Kidney (tissue), 14 donors: ENCODE data around the gene TADA2A. TPM values are rescaled to one million over a fixed set of nuclear protein-coding genes. Genes with fewer than 3 reads are reported as not detected.

Source experiments
- DNase-seq, 5 donors: peaks; one replicate each; pipeline ENCODE4 v3.0.0-alpha.2; 2013 to 2020
- FAIRE-seq: peaks from 2 replicates; lab custom pipeline; 2012; peaks lifted over from hg19 to GRCh38; lab: Jason Lieb, UNC
- H3K27ac ChIP-seq, 2 donors: one replicate each; pipeline ENCODE4 v1.7.0; 2013; ENCODE audit warnings: low read depth in 2 of 2, low read length in 2 of 2, inconsistent platforms in 1 of 2
- H3K27me3 ChIP-seq: one replicate; pipeline ENCODE4 v1.7.1; 2013; ENCODE audit warnings: low read length, inconsistent platforms; ENCODE audit not compliant: control insufficient read depth, insufficient read depth
- H3K36me3 ChIP-seq, 3 donors: one replicate each; pipeline versions ENCODE4 v1.7.0 to v1.7.1; 2013; ENCODE audit warnings: low read length in 3 of 3, control low read depth in 1 of 3, inconsistent platforms in 1 of 3; ENCODE audit not compliant: insufficient read depth in 3 of 3, control insufficient read depth in 2 of 3
- H3K4me1 ChIP-seq, 3 donors: one replicate each; pipeline versions ENCODE4 v1.7.0 to v1.7.1; 2013; ENCODE audit warnings: low read length in 3 of 3, inconsistent platforms in 1 of 3, low read depth in 1 of 3; ENCODE audit not compliant: control insufficient read depth in 2 of 3, insufficient read depth in 2 of 3
- H3K4me3 ChIP-seq, 3 donors: one replicate each; pipeline versions ENCODE4 v1.7.0 to v1.8.1; 2013; ENCODE audit warnings: low read length in 3 of 3, control low read depth in 1 of 3, inconsistent platforms in 1 of 3
- H3K9ac ChIP-seq, 3 donors: one replicate each; pipeline versions ENCODE4 v1.7.0 to v1.7.1; 2013; ENCODE audit warnings: low read length in 3 of 3, control low read depth in 1 of 3, inconsistent platforms in 1 of 3
- H3K9me3 ChIP-seq, 3 donors: one replicate each; pipeline versions ENCODE4 v1.7.0 to v1.7.1; 2013; ENCODE audit warnings: low read length in 3 of 3, control low read depth in 1 of 3, inconsistent platforms in 1 of 3; ENCODE audit not compliant: control insufficient read depth in 2 of 3, insufficient read depth in 1 of 3
- CTCF ChIP-seq: IDR thresholded peaks from 3 replicates; pipeline ENCODE4 v1.5.1; 2012; ENCODE audit warnings: mild to moderate bottlenecking, moderate library complexity, borderline replicate concordance; ENCODE audit not compliant: insufficient read depth; ENCODE audit errors: extremely low read depth
- intact Hi-C: fragments of 100-400 bp; cut with DNase I; formaldehyde crosslinking; loops from one replicate; pipeline ENCODE4 v1.11.1; 2022
- polyA plus RNA-seq: library from polyadenylated mRNA; stranded (reverse); fragments of 350-450 nt; fragmentation: Illumina TruSeq; extraction: RNeasy Lipid Tissue Mini Kit (QIAGEN cat#74804); gene quantifications from one replicate; pipeline ENCODE4 v1.2.3, GENCODE V29; 2014; ENCODE audit warnings: low read depth, low replicate concordance; ENCODE audit not compliant: insufficient read depth
- total RNA-seq: library from RNA; stranded (reverse); fragmentation: NEBNext Ultra II Directional; extraction: Animal tissue kit (Norgen Biotek cat#: 25700); gene quantifications from one replicate; pipeline ENCODE4 v1.2.1, GENCODE V29; 2021
- donor health status: control.
- donor health status: control.
- donor health status: control.
- donor health status: control.
- donor health status: control.
- donor health status: DM: yes; HTN: yes; CAD: no.
- donor health status: Normal renal cell carcinoma (clear cell type).

The TADA2A gene
- total and polyA plus RNA-seq, 2 donors from 2014 or later = 6.6 to 26.0 TPM

DNA sequence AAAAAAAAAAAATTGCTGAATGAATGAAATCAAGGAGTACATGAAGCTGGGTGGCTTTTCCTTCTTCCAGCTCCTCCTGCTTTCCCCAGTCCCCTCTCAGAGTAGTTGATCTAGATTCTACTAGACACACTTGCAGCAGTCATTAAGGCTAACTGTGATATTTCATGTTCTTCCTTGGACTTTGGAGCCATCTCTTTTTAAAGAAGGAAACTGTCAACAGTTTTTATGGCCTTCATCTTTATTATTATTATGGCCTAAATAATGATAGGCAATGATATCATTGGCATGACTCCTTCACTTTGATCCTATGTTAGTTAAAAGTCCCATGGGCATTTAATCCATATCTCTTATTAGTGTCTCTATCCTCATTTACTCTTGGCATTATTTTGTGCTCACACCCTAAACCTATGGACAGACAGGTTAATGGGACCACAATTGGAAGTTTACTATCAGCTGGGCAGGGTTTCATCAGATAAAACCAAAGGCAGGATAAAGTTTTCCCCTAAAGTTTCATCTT lies 21.2 kb upstream of the TADA2A start:
- no peaks in the 10 kb centered on the region for H3K4me1 ChIP-seq
- DNase-seq (no peak), FAIRE-seq (no peak)
- H3K4me3 ChIP-seq = no peak overlapping the region
- H3K36me3 ChIP-seq = no peaks in the 10 kb centered on the region
- H3K27me3 ChIP-seq = no peaks in the 10 kb centered on the region
- no peaks in the 10 kb centered on the region for H3K9me3 ChIP-seq
- no peak for TF ChIP-seq CTCF
- no peak overlapping the region for H3K27ac ChIP-seq
- intact Hi-C loops = no loop called here
- no peak overlapping the region for H3K9ac ChIP-seq

- intact Hi-C loops = no loop called here
- Histone ChIP-seq H3K27ac (no peak overlapping the region), H3K27me3 (no peaks in the 10 kb centered on the region), H3K9me3 (no peaks in the 10 kb centered on the region), H3K4me1 (peaks cover 0 to under 1% (median 0%) of the 10 kb centered on the region in 3 donors), H3K36me3 (no peaks in the 10 kb centered on the region), H3K4me3 (no peak overlapping the region), H3K9ac (no peak overlapping the region)
- no peak for TF ChIP-seq CTCF
- DNase-seq = no peak
- no peak for FAIRE-seq
These were observed 20.2 kb upstream of the TADA2A start for GRCh38 chr17:37386462-37386861.

GRCh38 chr17:37388266-37388665 lies 18.4 kb upstream of the TADA2A start:
- Histone ChIP-seq H3K9ac (no peak overlapping the region), H3K9me3 (no peaks in the 10 kb centered on the region), H3K36me3 (no peaks in the 10 kb centered on the region), H3K4me1 (peaks cover 0 to 4% (median 3%) of the 10 kb centered on the region in 3 donors), H3K27me3 (no peaks in the 10 kb centered on the region), H3K27ac (no peak overlapping the region), H3K4me3 (no peak overlapping the region)
- no peak for TF ChIP-seq CTCF
- DNase-seq = no peak
- intact Hi-C loops = no loop called here
- FAIRE-seq = no peak

- Histone ChIP-seq H3K4me3 (no peak overlapping the region), H3K27me3 (no peaks in the 10 kb centered on the region), H3K4me1 (peaks cover 0 to 4% (median 3%) of the 10 kb centered on the region in 3 donors), H3K9ac (no peak overlapping the region), H3K9me3 (no peaks in the 10 kb centered on the region), H3K27ac (no peak overlapping the region), H3K36me3 (no peaks in the 10 kb centered on the region)
- intact Hi-C loops = no loop called here
- DNase-seq = no peak
- FAIRE-seq = no peak
- no peak for TF ChIP-seq CTCF
These were observed 17.5 kb upstream of the TADA2A start for GRCh38 chr17:37389160-37389559.
